GM23338 (cell line): Measurements from ENCODE around the gene C22orf23. TPM values are rescaled to one million over a fixed set of nuclear protein-coding genes. Genes with fewer than 3 reads are reported as not detected.

ENCODE experiments used
- ATAC-seq: fragments of 200-7000 bp; cut with Tn5 transposase; 3 replicates; pipeline ENCODE4 v1.9.1; 2020
- DNase-seq: peaks from one replicate; pipeline ENCODE4 v3.0.0-alpha.2; 2015; ENCODE audit warnings: low spot score
- H2AFZ ChIP-seq: fragments of 200-600 bp; sonication (generic); 2 replicates; pipeline ENCODE4 v1.8.0; 2016; ENCODE audit warnings: antibody characterized with exemption, mild to moderate bottlenecking, moderate library complexity
- H3F3A ChIP-seq: fragments of 200-600 bp; sonication (generic); replicated peaks from 2 replicates; pipeline ENCODE4 v1.8.0; 2017; ENCODE audit warnings: antibody characterized with exemption, mixed run types, low read depth
- H3K27ac ChIP-seq: fragments of 200-600 bp; sonication (generic); 2 replicates; pipeline ENCODE4 v1.6.1; 2016; ENCODE audit warnings: low read depth
- H3K27me3 ChIP-seq: fragments of 200-600 bp; sonication (generic); 2 replicates; pipeline ENCODE4 v1.8.0; 2016; ENCODE audit warnings: mild to moderate bottlenecking, mixed run types, moderate library complexity; ENCODE audit not compliant: insufficient read depth
- H3K36me3 ChIP-seq: fragments of 200-600 bp; sonication (generic); 2 replicates; pipeline ENCODE4 v1.8.0; 2016; ENCODE audit warnings: mild to moderate bottlenecking; ENCODE audit not compliant: insufficient read depth
- H3K4me1 ChIP-seq: fragments of 200-600 bp; sonication (generic); 2 replicates; pipeline ENCODE4 v1.8.0; 2016; ENCODE audit warnings: mild to moderate bottlenecking, moderate library complexity; ENCODE audit not compliant: insufficient read depth
- H3K4me2 ChIP-seq: fragments of 200-600 bp; sonication (generic); 2 replicates; pipeline ENCODE4 v1.7.1; 2017; ENCODE audit warnings: mixed run types
- H3K4me3 ChIP-seq: fragments of 200-600 bp; sonication (generic); 2 replicates; pipeline ENCODE4 v1.6.1; 2016; ENCODE audit warnings: mixed run types
- H3K79me2 ChIP-seq: fragments of 200-600 bp; sonication (generic); replicated peaks from 2 replicates; pipeline ENCODE4 v1.8.0; 2017; ENCODE audit warnings: mild to moderate bottlenecking; ENCODE audit not compliant: insufficient read depth
- H3K9me2 ChIP-seq: fragments of 200-600 bp; sonication (generic); 2 replicates; pipeline ENCODE4 v1.8.0; 2017; ENCODE audit not compliant: insufficient read depth
- H4K20me1 ChIP-seq: fragments of 200-600 bp; sonication (generic); replicated peaks from 2 replicates; pipeline ENCODE4 v1.8.0; 2017; ENCODE audit warnings: mild to moderate bottlenecking; ENCODE audit not compliant: insufficient read depth
- H3K27ac Mint-ChIP-seq: 2 replicates; pipeline ENCODE4 v1.8.0; 2020; ENCODE audit warnings: inconsistent platforms, mild to moderate bottlenecking, moderate library complexity, mixed read lengths
- H3K27me3 Mint-ChIP-seq: 3 replicates; pipeline ENCODE4 v1.8.0; 2022; ENCODE audit warnings: low read depth, mild to moderate bottlenecking, moderate library complexity, mixed read lengths, inconsistent platforms; ENCODE audit not compliant: insufficient read depth, poor library complexity
- H3K36me3 Mint-ChIP-seq: 3 replicates; pipeline ENCODE4 v1.8.0; 2021; ENCODE audit warnings: low read depth, mild to moderate bottlenecking, inconsistent platforms, moderate library complexity, mixed read lengths
- H3K4me1 Mint-ChIP-seq: 3 replicates; pipeline ENCODE4 v1.8.0; 2020; ENCODE audit warnings: mild to moderate bottlenecking, inconsistent platforms, mixed read lengths
- H3K4me3 Mint-ChIP-seq: 3 replicates; pipeline ENCODE4 v1.8.0; 2021; ENCODE audit warnings: moderate library complexity, mild to moderate bottlenecking, inconsistent platforms, mixed read lengths
- H3K9me3 Mint-ChIP-seq: 3 replicates; pipeline ENCODE4 v1.8.0; 2020; ENCODE audit warnings: moderate library complexity, mild to moderate bottlenecking, inconsistent platforms, mixed read lengths
- CREB1 ChIP-seq: fragments of 250-450 bp; sonication (Bioruptor Pico); IDR thresholded peaks from 2 replicates; pipeline ENCODE4 v1.5.0; 2020; ENCODE audit warnings: low read depth, mild to moderate bottlenecking, moderate library complexity
- CTCF ChIP-seq, 2 experiments: fragments of 200-600 bp in 1 of 2; sonication (generic) in 1 of 2; conservative IDR thresholded peaks; 2 replicates each; pipeline versions ENCODE4 v1.5.1 to v1.6.1; 2016 to 2017; ENCODE audit warnings: antibody characterized with exemption in 2 of 2, low read depth in 2 of 2, mild to moderate bottlenecking in 2 of 2, moderate library complexity in 1 of 2
- ETS1 ChIP-seq: IDR thresholded peaks from 2 replicates; pipeline ENCODE4 v1.6.1; 2016; ENCODE audit warnings: antibody characterized with exemption
- EZH2 ChIP-seq: fragments of 200-600 bp; sonication (generic); IDR thresholded peaks from one replicate; pipeline ENCODE4 v1.8.0; 2017; ENCODE audit warnings: antibody characterized with exemption, mild to moderate bottlenecking, low read depth; ENCODE audit not compliant: unreplicated experiment
- EZH2phosphoT487 ChIP-seq: fragments of 200-600 bp; sonication (generic); IDR thresholded peaks from one replicate; pipeline ENCODE4 v1.8.1; 2018; ENCODE audit warnings: antibody characterized with exemption; ENCODE audit not compliant: unreplicated experiment
- JUNB ChIP-seq: IDR thresholded peaks from one replicate; pipeline ENCODE4 v1.6.1; 2016; ENCODE audit warnings: antibody characterized with exemption; ENCODE audit not compliant: unreplicated experiment
- NANOG ChIP-seq: IDR thresholded peaks from 2 replicates; pipeline ENCODE4 v1.6.1; 2016; ENCODE audit warnings: antibody characterized with exemption, borderline replicate concordance
- POLR2AphosphoS5 ChIP-seq: IDR thresholded peaks from 2 replicates; pipeline ENCODE4 v1.6.1; 2016; ENCODE audit warnings: antibody characterized with exemption, low read depth
- STAT1 ChIP-seq: IDR thresholded peaks from one replicate; pipeline ENCODE4 v1.6.1; 2016; ENCODE audit warnings: antibody characterized with exemption; ENCODE audit not compliant: unreplicated experiment
- ZNF331 ChIP-seq: fragments of 250-450 bp; sonication (Bioruptor Pico); IDR thresholded peaks from 2 replicates; pipeline ENCODE4 v1.5.0; 2020; ENCODE audit warnings: low read depth, mild to moderate bottlenecking, moderate library complexity
- ZNF462 ChIP-seq: fragments of 250-450 bp; sonication (Bioruptor Pico); IDR thresholded peaks from 2 replicates; pipeline ENCODE4 v1.5.0; 2020; ENCODE audit warnings: mild to moderate bottlenecking, moderate library complexity
- polyA plus RNA-seq: library from polyadenylated mRNA; unstranded; fragments of >200 nt; fragmentation: Nextera tagmentation; extraction: Ambion mirVana; gene quantifications from 2 replicates; pipeline ENCODE4 v1.2.1, GENCODE V29; 2016
- total RNA-seq: library from RNA; depleted of rRNA; stranded (reverse); fragments of >200 nt; shearing (Covaris generic); gene quantifications from 2 replicates; pipeline ENCODE4 v1.2.3, GENCODE V29; 2014

The C22orf23 gene
- total and polyA plus RNA-seq, 2 experiments from 2014 or later, result 0.38 TPM; not detected in 1

GRCh38 chr22:37986371-37986770 is 33.0 kb upstream of the C22orf23 start:
- ATAC-seq (no peak), DNase-seq (no peak)
- no peaks in the 10 kb centered on the region for H3K9me2 ChIP-seq
- Mint-ChIP-seq H3K9me3 (no peaks in the 10 kb centered on the region), H3K36me3 (no peaks in the 10 kb centered on the region), H3K4me3 (no peak overlapping the region), H3K27me3 (peaks cover 30% of the 10 kb centered on the region), H3K4me1 (peaks cover 24% of the 10 kb centered on the region), H3K27ac (no peak overlapping the region)
- no peak overlapping the region for H3K4me2 ChIP-seq
- no peaks in the 10 kb centered on the region for H3F3A ChIP-seq
- no peaks in the 10 kb centered on the region for H3K36me3 ChIP-seq
- peaks cover 25% of the 10 kb centered on the region for H3K27me3 ChIP-seq
- H3K79me2 ChIP-seq, result no peaks in the 10 kb centered on the region
- no peak overlapping the region for H3K27ac ChIP-seq
- no peak overlapping the region for H3K4me3 ChIP-seq
- peaks cover 10% of the 10 kb centered on the region for H3K4me1 ChIP-seq
- no peaks in the 10 kb centered on the region for H4K20me1 ChIP-seq
- no peak overlapping the region for H2AFZ ChIP-seq
- TF ChIP-seq CREB1 (CRISPR knock-in tag) (no peak), ZNF331 (CRISPR knock-in tag) (no peak), CTCF (conservative IDR thresholded peaks at IDR 0.05; ENCODE audit: low read depth in 2 of 2) (no peak), STAT1 (no peak), EZH2phosphoT487 (no peak), ETS1 (no peak)

- H3K27ac Mint-ChIP-seq, result no peak overlapping the region
- Histone ChIP-seq H3K4me1 (peaks cover 10% of the 10 kb centered on the region), H2AFZ (no peak overlapping the region), H3K36me3 (no peaks in the 10 kb centered on the region), H3K79me2 (no peaks in the 10 kb centered on the region), H3K4me2 (no peak overlapping the region), H4K20me1 (no peaks in the 10 kb centered on the region), H3K9me2 (no peaks in the 10 kb centered on the region), H3K4me3 (no peak overlapping the region), H3K27ac (no peak overlapping the region), H3K27me3 (peaks cover 25% of the 10 kb centered on the region), H3F3A (no peaks in the 10 kb centered on the region)
- H3K27me3 Mint-ChIP-seq, result peaks cover 30% of the 10 kb centered on the region
- DNase-seq, result no peak
- peaks cover 24% of the 10 kb centered on the region for H3K4me1 Mint-ChIP-seq
- no peak overlapping the region; the same call in 2 of the 3 replicates for H3K4me3 Mint-ChIP-seq
- no peaks in the 10 kb centered on the region for H3K36me3 Mint-ChIP-seq
- no peak for ATAC-seq
- no peaks in the 10 kb centered on the region for H3K9me3 Mint-ChIP-seq
- no peak for TF ChIP-seq STAT1
- TF ChIP-seq EZH2, result no peak
- no peak for TF ChIP-seq NANOG
- TF ChIP-seq EZH2phosphoT487, result no peak
- no peak for TF ChIP-seq CREB1 (CRISPR knock-in tag)
- TF ChIP-seq POLR2AphosphoS5, result no peak
- TF ChIP-seq JUNB, result no peak
- no peak for TF ChIP-seq ZNF462
- TF ChIP-seq ETS1, result no peak
- no peak for TF ChIP-seq ZNF331 (CRISPR knock-in tag)
These were observed 32.4 kb upstream of the C22orf23 start for GRCh38 chr22:37985751-37986281.
